Measurements from ENCODE around the gene LCN9. TPM values are rescaled to one million over a fixed set of nuclear protein-coding genes. Genes with fewer than 3 reads are reported as not detected.

LCN9 gene
- total RNA-seq, 1 experiment from 2014 or later = 2.6 TPM

DNA sequence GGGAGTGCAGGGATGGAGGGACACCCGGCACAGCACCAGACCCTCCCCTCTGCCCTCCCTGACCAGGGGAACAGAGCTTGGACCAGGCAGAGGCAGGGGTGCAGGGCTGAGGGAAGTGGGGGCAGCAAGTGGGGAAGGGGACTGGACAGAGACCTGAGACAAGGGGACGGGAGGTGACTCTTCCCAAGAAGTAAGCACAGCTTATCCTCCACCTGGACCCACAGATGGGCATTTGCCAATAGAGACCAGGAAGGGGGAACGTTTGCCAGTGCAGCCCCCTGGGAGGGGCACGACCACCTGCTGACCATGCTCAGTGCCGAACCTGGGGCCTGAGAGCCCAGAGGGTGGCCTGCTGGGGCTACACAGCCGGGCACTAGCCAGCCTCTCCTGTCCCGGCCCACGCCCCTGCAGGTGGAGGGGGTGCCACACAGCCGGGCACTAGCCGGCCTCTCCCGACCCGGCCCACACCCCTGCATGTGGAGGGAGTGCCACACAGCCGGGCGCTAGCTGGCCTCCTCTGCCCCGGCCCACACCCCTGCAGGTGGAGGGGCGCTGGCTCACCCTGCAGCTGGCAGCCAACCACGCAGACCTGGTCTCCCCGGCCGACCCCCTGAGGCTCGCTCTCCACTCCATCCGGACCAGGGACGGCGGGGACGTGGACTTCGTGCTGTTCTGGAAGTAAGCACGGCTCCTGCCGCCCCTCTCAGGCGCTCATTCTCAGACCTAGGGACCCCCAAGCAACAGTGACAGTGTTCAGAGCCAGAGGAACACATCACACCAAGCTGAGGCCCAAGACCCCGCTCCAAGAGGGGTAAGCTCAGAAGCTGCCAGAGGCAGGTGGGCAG is 48.1 kb upstream of the LCN9 start:
- CTCF ChIA-PET = interaction anchor here (1.2 to 2.0 kb wide), 5 partner anchors 111 to 184 kb away, joined by 3 to 5 read pairs (median 4); no protein-coding TSS in a partner anchor
- POLR2A ChIA-PET = no interaction called here
- no peak for DNase-seq (ENCODE audit: low spot score)
- no peak overlapping the region for H3K4me3 Mint-ChIP-seq
- TF ChIP-seq, protein P1, sequence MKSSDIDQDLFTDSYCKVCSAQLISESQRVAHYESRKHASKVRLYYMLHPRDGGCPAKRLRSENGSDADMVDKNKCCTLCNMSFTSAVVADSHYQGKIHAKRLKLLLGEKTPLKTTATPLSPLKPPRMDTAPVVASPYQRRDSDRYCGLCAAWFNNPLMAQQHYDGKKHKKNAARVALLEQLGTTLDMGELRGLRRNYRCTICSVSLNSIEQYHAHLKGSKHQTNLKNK (CRISPR knock-in tag; IDR thresholded peaks at IDR 0.05) = no peak
- TF ChIP-seq, protein P2, sequence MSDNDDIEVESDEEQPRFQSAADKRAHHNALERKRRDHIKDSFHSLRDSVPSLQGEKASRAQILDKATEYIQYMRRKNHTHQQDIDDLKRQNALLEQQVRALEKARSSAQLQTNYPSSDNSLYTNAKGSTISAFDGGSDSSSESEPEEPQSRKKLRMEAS (CRISPR knock-in tag; IDR thresholded peaks at IDR 0.05) = no peak
- TF ChIP-seq, protein P3, sequence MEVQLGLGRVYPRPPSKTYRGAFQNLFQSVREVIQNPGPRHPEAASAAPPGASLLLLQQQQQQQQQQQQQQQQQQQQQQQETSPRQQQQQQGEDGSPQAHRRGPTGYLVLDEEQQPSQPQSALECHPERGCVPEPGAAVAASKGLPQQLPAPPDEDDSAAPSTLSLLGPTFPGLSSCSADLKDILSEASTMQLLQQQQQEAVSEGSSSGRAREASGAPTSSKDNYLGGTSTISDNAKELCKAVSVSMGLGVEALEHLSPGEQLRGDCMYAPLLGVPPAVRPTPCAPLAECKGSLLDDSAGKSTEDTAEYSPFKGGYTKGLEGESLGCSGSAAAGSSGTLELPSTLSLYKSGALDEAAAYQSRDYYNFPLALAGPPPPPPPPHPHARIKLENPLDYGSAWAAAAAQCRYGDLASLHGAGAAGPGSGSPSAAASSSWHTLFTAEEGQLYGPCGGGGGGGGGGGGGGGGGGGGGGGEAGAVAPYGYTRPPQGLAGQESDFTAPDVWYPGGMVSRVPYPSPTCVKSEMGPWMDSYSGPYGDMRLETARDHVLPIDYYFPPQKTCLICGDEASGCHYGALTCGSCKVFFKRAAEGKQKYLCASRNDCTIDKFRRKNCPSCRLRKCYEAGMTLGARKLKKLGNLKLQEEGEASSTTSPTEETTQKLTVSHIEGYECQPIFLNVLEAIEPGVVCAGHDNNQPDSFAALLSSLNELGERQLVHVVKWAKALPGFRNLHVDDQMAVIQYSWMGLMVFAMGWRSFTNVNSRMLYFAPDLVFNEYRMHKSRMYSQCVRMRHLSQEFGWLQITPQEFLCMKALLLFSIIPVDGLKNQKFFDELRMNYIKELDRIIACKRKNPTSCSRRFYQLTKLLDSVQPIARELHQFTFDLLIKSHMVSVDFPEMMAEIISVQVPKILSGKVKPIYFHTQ (CRISPR knock-in tag; IDR thresholded peaks at IDR 0.05) = no peak
- TF ChIP-seq ZBTB21 (CRISPR knock-in tag; IDR thresholded peaks at IDR 0.05; ENCODE audit: borderline replicate concordance) = no peak
- no peak for TF ChIP-seq PRRX2 (CRISPR knock-in tag; IDR thresholded peaks at IDR 0.05)
- TF ChIP-seq, protein P4, sequence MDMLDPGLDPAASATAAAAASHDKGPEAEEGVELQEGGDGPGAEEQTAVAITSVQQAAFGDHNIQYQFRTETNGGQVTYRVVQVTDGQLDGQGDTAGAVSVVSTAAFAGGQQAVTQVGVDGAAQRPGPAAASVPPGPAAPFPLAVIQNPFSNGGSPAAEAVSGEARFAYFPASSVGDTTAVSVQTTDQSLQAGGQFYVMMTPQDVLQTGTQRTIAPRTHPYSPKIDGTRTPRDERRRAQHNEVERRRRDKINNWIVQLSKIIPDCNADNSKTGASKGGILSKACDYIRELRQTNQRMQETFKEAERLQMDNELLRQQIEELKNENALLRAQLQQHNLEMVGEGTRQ (CRISPR knock-in tag; IDR thresholded peaks at IDR 0.05) = no peak
- TF ChIP-seq RELA (CRISPR knock-in tag; IDR thresholded peaks at IDR 0.05; ENCODE audit: borderline replicate concordance) = no peak
- TF ChIP-seq FOXJ3 (CRISPR knock-in tag; IDR thresholded peaks at IDR 0.05; ENCODE audit: borderline replicate concordance) = no peak
- TF ChIP-seq, protein P5, sequence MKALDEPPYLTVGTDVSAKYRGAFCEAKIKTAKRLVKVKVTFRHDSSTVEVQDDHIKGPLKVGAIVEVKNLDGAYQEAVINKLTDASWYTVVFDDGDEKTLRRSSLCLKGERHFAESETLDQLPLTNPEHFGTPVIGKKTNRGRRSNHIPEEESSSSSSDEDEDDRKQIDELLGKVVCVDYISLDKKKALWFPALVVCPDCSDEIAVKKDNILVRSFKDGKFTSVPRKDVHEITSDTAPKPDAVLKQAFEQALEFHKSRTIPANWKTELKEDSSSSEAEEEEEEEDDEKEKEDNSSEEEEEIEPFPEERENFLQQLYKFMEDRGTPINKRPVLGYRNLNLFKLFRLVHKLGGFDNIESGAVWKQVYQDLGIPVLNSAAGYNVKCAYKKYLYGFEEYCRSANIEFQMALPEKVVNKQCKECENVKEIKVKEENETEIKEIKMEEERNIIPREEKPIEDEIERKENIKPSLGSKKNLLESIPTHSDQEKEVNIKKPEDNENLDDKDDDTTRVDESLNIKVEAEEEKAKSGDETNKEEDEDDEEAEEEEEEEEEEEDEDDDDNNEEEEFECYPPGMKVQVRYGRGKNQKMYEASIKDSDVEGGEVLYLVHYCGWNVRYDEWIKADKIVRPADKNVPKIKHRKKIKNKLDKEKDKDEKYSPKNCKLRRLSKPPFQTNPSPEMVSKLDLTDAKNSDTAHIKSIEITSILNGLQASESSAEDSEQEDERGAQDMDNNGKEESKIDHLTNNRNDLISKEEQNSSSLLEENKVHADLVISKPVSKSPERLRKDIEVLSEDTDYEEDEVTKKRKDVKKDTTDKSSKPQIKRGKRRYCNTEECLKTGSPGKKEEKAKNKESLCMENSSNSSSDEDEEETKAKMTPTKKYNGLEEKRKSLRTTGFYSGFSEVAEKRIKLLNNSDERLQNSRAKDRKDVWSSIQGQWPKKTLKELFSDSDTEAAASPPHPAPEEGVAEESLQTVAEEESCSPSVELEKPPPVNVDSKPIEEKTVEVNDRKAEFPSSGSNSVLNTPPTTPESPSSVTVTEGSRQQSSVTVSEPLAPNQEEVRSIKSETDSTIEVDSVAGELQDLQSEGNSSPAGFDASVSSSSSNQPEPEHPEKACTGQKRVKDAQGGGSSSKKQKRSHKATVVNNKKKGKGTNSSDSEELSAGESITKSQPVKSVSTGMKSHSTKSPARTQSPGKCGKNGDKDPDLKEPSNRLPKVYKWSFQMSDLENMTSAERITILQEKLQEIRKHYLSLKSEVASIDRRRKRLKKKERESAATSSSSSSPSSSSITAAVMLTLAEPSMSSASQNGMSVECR (CRISPR knock-in tag; IDR thresholded peaks at IDR 0.05; ENCODE audit: borderline replicate concordance) = no peak
- TF ChIP-seq, protein P6, sequence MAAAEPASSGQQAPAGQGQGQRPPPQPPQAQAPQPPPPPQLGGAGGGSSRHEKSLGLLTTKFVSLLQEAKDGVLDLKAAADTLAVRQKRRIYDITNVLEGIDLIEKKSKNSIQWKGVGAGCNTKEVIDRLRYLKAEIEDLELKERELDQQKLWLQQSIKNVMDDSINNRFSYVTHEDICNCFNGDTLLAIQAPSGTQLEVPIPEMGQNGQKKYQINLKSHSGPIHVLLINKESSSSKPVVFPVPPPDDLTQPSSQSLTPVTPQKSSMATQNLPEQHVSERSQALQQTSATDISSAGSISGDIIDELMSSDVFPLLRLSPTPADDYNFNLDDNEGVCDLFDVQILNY (CRISPR knock-in tag; IDR thresholded peaks at IDR 0.05) = no peak
- H3K36me3 Mint-ChIP-seq = peaks cover 6% of the 10 kb centered on the region
- no peak for ATAC-seq
- H3K4me1 Mint-ChIP-seq = 0 out of 2 replicates have a peak, but pooled peaks cover 3% of the 10 kb centered on the region
- no peaks in the 10 kb centered on the region; the same call in 1 of the 2 replicates for H3K27me3 Mint-ChIP-seq (ENCODE audit: low read depth)
- H3K27ac Mint-ChIP-seq = no peak overlapping the region
- peaks cover 20% of the 10 kb centered on the region for H3K9me3 Mint-ChIP-seq

Data from WTC11 (cell line).